Measurements from ENCODE around the gene ZNF22. TPM values are rescaled to one million over a fixed set of nuclear protein-coding genes. Genes with fewer than 3 reads are reported as not detected.

Gene ZNF22
- polyA plus RNA-seq, 1 donor (not counting 4 experiments of a cell fraction or from before 2014, with no cell fraction given), result 9.4 TPM

GRCh38 chr10:45023426-45023825, 22.7 kb downstream of the ZNF22 start:
- Histone ChIP-seq H3K9ac (ENCODE audit: control insufficient read depth, extremely low read depth, insufficient read depth, low read length) (no peak overlapping the region), H2AFZ (ENCODE audit: control insufficient read depth, low read length) (no peak overlapping the region), H3K4me3 (ENCODE audit: control insufficient read depth in 2 of 3, extremely low read depth in 1 of 3, insufficient read depth in 2 of 3, low read depth in 1 of 3, low read length in 3 of 3) (no peak overlapping the region), H4K20me1 (ENCODE audit: control insufficient read depth, extremely low read depth, insufficient read depth, low read length) (no peaks in the 10 kb centered on the region), H3K27me3 (ENCODE audit: control insufficient read depth, extremely low read depth, insufficient read depth, low read length) (no peaks in the 10 kb centered on the region), H3K4me1 (ENCODE audit: control insufficient read depth, extremely low read depth, insufficient read depth, low read length) (no peaks in the 10 kb centered on the region), H3K9me1 (ENCODE audit: control insufficient read depth, extremely low read depth, insufficient read depth, low read length) (no peaks in the 10 kb centered on the region), H3K79me2 (ENCODE audit: control insufficient read depth, insufficient read depth, low read length) (no peaks in the 10 kb centered on the region), H3K27ac (ENCODE audit: control insufficient read depth, insufficient read depth, low read length) (no peak overlapping the region), H3K9me3 (ENCODE audit: control insufficient read depth, low read depth, low read length) (no peaks in the 10 kb centered on the region), H3K36me3 (ENCODE audit: control insufficient read depth in 2 of 2, extremely low read depth in 1 of 2, insufficient read depth in 2 of 2, low read length in 2 of 2) (no peaks in the 10 kb centered on the region), H3K4me2 (ENCODE audit: control insufficient read depth, extremely low read depth, insufficient read depth, low read depth, low read length) (no peak overlapping the region)
- DNase-seq (ENCODE audit: low read depth, low spot score), result no peak
- dilution Hi-C loops (cut with MboI; ENCODE audit: extremely low pct_ligation_motif_present, low sequenced_read_pairs), result loop anchor here (25.0 kb wide), 1 partner anchor 214 kb away; no protein-coding TSS in a partner anchor
- FAIRE-seq, result no peak
- TF ChIP-seq EZH2 (IDR thresholded peaks at IDR 0.05; ENCODE audit: low read length) (no peak), CTCF (optimal IDR thresholded peaks at IDR 0.05 in 1 of 3, IDR thresholded peaks at IDR 0.05 in 1 of 3, conservative IDR thresholded peaks at IDR 0.05 in 1 of 3; ENCODE audit: extremely low read depth in 1 of 3, insufficient read depth in 2 of 3, low read length in 3 of 3) (no peak)

GRCh38 chr10:45034301-45034700, 33.6 kb downstream of the ZNF22 start:
- Histone ChIP-seq H4K20me1 (ENCODE audit: control insufficient read depth, extremely low read depth, insufficient read depth, low read length) (no peaks in the 10 kb centered on the region), H3K79me2 (ENCODE audit: control insufficient read depth, insufficient read depth, low read length) (no peaks in the 10 kb centered on the region), H2AFZ (ENCODE audit: control insufficient read depth, low read length) (no peak overlapping the region), H3K4me2 (ENCODE audit: control insufficient read depth, extremely low read depth, insufficient read depth, low read depth, low read length) (no peak overlapping the region), H3K27ac (ENCODE audit: control insufficient read depth, insufficient read depth, low read length) (no peak overlapping the region), H3K9ac (ENCODE audit: control insufficient read depth, extremely low read depth, insufficient read depth, low read length) (no peak overlapping the region), H3K9me1 (ENCODE audit: control insufficient read depth, extremely low read depth, insufficient read depth, low read length) (no peaks in the 10 kb centered on the region), H3K4me3 (ENCODE audit: control insufficient read depth in 2 of 3, extremely low read depth in 1 of 3, insufficient read depth in 2 of 3, low read depth in 1 of 3, low read length in 3 of 3) (no peak overlapping the region), H3K9me3 (ENCODE audit: control insufficient read depth, low read depth, low read length) (no peaks in the 10 kb centered on the region), H3K36me3 (ENCODE audit: control insufficient read depth in 2 of 2, extremely low read depth in 1 of 2, insufficient read depth in 2 of 2, low read length in 2 of 2) (no peaks in the 10 kb centered on the region), H3K4me1 (ENCODE audit: control insufficient read depth, extremely low read depth, insufficient read depth, low read length) (no peaks in the 10 kb centered on the region), H3K27me3 (ENCODE audit: control insufficient read depth, extremely low read depth, insufficient read depth, low read length) (no peaks in the 10 kb centered on the region)
- dilution Hi-C loops (cut with MboI; ENCODE audit: extremely low pct_ligation_motif_present, low sequenced_read_pairs), result no loop called here
- FAIRE-seq (peak; percentile 5), DNase-seq (ENCODE audit: low read depth, low spot score) (no peak)
- TF ChIP-seq CTCF (optimal IDR thresholded peaks at IDR 0.05 in 1 of 3, IDR thresholded peaks at IDR 0.05 in 1 of 3, conservative IDR thresholded peaks at IDR 0.05 in 1 of 3; ENCODE audit: extremely low read depth in 1 of 3, insufficient read depth in 2 of 3, low read length in 3 of 3), result no peak
- no peak for TF ChIP-seq EZH2 (IDR thresholded peaks at IDR 0.05; ENCODE audit: low read length)
